HG02970 (cell line): ENCODE measurements around the gene ALG3.

Experiments used
- ATAC-seq: cut with Tn5 transposase; IDR thresholded peaks from one replicate; pipeline ENCODE4 v1.9.1; 2021; ENCODE audit warnings: mild to moderate bottlenecking, moderate library complexity, moderate number of reproducible peaks; ENCODE audit not compliant: unreplicated experiment, low FRiP score

Gene ALG3

DNA sequence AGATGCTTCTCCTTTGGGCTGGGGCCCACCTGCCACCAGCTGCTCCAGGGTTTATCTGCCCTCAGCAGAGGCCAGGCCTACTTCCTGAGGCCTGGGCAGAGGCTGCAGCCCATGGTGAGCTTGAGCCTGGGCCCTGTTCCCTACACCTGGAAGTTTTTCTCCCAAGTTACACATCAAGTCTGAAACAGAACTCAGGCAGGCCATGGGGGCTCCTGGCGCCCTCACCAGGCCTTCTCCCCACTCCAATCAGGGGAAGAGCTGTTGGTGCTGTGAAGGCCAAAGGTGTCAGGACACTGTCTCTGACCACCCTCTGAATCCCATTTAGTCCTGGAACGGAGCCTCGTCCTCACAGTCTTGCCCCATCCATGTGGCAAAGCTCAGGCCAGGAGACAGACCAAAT, 12.1 kb downstream of the ALG3 start:
- ATAC-seq, result no peak

DNA sequence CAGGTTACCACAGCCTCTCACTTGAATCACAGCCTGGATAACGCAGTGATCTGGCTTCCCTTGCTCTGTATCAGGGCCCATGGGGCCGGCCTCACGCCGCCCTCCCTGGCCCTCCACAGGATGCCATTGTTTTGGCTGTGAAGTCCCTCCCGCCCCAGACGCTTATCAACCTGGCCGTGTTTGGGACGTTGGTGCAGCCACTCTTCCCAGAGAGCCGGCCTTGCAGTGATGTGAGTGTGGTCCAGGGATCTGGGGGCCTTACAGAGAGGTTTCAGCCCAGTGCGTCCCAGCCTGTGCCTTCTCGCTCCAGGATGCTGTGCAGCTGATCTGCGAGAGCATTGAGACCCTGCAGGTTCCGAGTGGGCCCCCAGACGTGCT, 12.7 kb downstream of the ALG3 start:
- no peak for ATAC-seq

DNA sequence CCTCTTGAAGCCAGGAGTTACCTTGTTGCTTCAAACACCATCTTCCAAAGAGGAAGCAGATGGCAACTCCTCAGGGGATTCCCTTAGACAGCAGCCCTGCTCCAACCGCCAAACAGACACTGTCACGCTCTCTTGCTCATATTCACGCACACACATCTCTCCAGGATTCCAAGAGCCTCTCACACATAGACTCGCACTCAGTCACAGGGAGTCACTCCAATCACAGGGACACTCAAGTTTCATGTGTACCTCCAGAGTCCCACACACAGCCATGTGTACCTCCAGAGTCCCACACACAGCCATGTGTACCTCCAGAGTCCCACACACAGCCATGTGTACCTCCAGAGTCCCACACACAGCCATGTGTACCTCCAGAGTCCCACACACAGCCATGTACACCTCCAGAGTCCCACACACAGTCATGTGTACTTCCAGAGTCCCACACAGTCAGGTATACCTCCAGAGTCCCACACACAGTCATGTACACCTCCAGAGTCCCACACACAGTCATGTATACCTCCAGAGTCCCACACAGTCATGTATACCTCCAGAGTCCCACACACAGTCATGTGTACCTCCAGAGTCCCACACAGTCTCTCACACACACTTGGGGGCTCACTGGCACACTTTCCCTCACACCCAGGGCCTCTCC, 13.3 kb downstream of the ALG3 start:
- ATAC-seq, result no peak

DNA sequence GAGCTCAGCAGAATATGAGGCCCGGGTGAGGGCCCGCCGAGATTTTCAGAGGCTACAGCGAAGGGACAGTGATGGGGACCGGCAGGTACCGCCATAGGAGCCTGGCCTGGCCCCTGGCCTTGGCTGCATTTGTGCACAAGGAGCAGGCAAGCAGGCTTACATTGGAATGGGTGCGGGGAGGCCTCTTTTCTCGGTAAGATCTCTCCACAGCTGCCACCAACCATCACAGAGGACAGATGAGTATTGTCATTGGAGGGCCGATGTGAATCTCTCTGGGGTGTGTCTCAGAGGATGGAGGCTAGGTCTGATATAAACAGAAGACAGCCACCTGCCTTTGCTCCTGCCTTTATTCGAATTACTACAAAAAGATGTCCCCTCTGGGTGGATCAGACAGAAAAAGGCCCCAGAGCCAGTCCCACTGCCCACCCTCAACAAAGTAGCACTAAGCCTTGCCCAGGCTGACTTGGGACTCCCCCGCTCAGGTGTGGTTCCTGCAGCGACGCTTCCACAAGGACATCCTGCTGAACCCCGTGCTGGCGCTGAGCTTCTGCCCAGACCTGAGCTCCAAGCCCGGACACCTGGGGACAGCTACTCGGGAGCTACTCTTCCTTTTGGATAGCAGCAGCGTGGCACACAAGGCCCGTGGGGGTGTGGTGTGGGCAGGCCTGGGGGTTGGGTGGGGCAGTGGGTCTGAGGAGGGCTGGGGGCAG, 13.9 kb downstream of the ALG3 start:
- ATAC-seq, result no peak

DNA sequence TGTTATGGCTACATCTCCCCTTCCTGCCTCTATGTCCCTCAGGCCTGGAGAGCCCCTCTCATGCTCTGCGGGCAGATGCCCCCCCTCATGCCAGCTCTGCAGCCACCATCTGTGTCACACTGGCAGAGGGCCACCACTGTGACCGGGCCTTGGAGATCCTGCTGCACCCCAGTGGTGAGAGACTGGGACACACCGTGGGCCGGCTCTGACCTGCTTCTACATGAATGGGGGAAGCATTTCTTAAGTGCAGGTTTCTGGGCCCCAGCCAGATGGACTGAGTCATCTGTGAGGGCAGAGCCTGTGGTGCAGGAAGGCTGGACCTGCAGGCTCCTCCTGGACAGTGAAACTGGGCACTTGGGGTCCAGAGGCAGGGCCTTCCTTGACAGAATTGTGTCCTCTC, 14.5 kb downstream of the ALG3 start:
- ATAC-seq, result no peak

DNA sequence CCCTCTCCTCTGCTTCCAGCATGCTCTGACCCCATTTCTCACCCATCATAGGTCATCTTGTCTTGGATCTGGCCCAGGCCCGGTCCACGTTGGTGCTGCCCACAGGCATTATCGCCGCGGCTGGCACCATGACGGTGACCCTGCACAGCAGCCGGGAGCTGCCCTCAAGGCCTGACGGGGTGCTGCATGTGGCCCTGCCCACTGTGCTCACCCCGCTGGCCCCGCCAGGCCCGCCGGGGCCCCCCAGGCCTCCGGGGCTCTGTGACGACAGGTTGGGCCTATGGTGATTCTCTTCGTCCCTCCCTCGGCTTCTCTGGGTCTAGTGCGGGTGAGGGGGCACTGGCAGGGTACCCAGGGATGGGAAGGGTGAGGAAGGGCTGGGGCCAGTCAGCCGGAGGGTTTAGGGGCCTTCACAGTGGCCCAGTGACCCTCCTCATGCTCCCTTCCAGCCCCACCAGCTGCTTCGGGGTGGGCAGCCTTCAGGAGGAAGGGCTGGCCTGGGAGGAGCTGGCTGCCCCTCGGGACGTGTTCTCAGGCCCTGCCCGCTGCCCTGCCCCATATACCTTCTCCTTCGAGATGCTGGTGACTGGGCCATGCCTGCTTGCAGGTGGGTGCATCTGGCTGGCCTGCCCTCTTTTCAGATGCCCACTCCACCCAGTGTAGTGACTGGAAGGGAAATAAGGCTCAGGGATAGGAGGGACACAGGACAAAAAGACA, 15.5 kb downstream of the ALG3 start:
- no peak for ATAC-seq

DNA sequence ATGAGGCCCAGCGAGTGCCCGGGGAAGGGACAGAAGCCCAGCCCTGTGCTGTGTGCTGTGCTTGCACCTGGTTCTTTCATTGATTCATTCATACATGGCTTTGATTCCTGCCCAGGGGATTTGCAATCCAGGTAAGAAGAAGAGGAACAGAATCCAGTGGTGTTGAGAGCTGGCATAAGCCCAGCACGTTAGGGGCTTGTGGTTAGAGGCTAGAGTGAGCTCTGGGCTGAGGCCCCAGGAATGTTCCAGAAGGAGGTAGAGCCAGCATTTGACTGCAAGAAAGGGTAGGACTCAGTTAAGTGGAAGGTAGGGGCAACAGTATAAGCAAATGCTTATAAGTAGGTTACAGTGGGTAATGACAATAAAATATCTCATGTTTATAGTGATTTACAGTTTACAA, 17.1 kb downstream of the ALG3 start:
- ATAC-seq, result no peak

DNA sequence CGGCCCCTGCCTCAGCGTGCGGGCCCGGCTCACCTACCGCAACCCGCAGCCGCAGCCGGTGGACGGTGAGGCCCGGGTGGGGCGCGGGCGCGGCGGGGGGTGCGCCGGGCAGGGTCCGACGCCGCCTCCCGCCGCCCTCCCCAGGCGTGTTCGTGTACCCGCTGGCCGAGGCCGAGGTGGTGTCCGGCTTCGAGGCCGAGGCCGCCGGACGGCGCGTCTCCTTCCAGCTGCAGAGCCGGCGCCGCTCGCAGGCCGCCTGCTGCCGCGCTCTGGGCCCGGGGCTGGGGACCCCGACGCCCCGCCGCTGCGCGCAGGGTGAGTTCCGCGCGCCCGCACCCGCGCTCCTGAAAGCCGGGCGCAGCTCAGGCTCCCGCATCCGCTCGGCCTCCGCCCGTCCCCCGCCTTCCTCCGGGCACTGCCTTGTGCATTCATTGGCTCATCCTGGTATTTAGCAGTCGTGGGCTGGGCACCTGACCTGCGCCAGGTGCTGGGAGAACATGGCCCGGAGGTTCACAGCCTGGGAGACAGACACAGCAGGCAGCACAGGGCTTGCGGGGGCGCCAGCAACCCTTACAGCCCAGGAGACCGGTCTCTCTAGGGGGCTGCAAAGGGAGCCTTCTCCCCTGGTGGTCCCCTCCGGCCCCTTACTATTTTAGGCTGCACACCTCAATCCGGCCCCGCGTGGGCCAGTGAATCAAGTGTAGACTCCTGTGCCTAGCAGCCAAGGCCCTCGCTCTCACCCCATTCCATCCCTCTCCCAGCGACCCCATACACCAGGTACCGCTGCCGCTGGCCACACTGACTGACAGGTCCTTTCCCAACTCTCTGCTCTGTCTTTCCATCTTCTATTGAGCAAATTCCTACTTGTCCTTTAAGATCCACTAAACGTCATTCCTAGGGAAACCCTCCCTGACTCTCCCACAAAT, 17.9 kb downstream of the ALG3 start:
- no peak for ATAC-seq

DNA sequence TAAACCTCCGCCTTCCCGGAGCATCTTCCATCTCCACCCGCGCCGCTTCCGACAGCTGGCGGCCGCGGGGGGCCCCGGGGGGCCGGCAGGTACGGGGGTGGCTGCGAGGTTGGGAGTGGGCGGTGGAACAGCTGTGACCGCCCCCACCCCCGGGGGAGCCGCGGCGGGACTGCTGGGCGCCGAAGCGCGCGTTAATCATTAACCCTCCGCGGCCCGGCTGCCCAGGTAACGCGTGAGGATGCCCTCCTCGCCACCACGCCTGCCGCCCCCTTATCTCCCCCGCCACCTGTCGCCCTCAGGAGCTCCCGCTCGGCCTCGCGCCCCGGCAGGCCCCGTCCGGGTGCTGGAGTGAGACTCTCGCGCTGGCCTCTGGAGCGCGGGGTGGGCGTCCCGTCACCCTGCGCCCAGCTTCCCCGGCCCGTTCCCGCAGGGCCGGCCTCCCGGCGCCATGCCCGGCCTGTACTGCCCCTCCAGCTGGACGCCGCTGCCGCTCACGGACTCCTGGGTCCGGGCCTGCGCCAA, 18.6 kb downstream of the ALG3 start:
- ATAC-seq, result no peak

DNA sequence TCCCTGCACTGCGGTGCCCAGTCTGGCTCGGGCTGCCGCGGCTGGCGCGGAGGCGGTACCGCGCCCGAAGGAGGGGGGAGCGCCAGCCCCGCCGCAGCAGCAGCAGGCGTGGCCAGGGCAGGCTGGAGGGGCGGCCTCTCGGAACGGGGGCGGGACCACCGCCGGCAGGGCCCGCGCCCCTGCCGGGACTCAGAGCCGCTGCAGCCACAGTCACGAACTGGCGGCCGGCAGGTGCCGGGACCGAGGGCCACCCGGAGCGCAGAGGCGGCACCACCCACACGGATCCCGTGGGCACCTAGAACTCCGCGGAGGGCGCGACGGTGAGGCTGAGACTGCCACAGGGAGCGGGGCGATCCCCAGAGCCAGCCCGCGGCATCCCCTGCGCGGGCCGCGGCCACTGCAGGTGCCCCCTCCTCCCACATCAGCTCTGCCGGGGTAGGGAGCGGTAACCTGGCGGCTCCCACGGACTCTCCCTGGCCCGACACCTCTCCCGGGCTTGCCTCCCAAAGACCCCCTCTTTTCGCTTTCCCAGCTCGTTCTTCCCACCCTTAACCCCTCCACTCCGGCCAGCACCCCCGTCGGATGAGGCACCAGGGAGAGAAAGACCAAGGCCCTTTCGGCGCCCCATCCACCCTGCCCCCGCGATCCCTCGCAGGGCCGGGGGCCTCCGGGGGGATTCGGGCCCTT, 19.2 kb downstream of the ALG3 start, which contains the start of gene VWA5B2:
TSS of gene VWA5B2 (plus strand) at position 192 of the 687 bp plus-strand sequence. CDS start 944 bp downstream, outside the sequence.
- no peak for ATAC-seq

DNA sequence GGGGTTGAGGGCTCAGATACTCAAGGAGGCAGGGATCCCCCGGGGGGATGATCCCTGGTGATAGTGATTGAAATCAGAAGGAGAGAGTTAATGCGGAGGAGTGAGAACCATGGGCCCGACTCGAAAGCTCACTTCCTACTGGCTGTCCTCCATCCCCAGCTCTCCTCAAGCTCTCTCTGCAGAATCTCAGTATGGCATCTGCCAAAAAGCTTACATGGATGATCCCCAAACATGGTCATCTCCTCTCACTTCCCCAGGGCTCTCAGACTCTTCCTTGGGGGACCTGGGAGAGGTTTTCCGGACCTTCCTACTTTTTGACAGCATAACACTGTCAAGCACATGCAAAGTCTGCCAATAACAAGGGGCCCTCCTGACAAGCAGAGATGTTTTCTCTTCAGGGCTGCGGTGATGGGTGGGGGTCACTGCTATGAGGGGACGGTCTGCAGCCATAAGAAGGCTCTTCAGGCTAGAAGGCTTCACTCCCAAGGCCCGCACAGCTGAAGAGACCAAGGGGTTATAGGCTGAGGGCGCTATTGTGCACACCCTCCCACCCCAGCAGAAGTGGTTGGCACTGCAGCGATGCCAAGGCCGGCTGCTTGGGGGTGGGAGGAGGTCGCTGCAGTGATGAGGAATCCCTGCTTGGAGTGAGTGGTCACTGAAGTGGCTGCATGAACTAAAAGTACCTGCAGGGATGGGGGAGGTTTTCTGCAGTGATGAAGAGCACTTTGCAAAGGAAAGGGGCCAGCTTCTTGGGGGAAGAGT, 20.2 kb downstream of the ALG3 start:
- ATAC-seq, result no peak

DNA sequence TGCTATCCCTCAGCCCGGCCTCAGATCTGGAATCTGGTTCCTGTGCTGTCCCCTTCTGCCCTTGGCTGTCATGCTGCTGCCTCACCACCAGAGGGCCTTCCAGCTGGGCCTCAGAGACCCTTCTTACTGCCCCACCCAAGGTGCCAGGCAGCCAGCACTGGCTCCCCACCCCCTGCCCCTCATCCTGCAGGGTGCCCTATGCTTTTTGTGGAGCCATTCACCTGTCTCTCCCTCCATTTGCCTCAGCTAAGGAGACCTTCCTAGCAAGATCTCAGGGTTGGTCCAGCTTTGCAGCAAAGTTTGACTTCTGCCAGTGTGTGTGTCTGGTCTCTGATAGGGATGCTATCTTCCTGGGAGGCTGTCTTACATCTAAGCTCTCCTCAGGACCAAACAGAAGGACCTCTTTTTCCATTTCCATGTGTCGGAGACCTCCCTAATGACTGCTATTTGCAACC, 21.3 kb downstream of the ALG3 start:
- no peak for ATAC-seq

DNA sequence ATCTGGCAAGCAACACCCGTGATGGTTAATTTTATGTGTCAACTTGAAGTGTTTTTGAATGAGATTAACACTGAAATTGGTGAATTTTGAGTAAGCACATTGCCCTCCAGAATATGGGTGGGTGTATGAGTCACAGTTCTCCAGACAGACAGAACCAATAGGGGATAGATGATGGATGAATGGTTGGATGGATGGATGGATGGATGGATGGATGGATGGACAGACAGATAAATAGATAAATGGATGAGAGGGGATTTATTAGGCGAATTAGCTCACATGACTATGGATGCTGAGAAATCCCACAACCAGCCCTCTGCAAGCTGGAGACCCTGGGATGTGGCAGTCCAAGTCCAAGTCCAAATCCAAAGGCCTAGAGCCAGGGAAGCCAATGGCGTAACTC, 24.8 kb downstream of the ALG3 start:
- ATAC-seq, result no peak

DNA sequence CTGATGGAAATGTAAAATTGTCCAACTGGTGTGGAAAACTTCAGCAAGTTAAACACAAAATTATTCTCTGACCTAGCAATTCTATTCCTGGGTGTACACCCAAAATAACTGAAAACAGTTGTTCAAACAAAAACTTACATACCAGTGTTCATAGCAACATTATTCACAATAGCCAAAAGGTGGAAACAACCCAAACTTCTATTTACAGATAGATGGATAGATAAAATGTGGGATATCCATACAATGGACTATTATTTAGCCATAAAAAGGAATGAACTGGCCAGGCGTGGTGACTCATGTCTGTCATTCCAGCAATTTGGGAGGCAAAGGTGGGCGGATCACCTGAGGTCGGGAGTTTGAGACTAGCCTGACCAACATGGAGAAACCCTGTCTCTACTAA, 26.2 kb downstream of the ALG3 start:
- ATAC-seq, result no peak

DNA sequence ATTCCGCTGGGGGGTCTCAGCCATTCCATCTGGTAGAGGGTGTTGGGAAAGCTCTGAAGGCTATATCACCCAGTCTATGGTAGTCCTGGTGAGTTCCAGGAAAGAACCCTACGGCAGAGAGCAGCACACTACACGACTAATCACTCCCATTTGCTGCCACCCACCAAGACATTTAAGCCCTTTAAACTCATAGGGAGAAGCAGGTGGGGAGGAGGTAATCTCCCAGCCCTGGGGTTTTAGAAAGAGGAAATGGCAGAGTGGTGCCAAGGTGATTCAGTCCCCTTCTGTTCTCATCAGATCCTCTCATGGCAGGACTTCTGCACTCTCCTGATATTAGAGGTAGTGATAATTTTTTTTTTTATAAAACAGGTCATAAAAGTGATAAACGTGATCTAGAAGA, 29.9 kb downstream of the ALG3 start:
- no peak for ATAC-seq

DNA sequence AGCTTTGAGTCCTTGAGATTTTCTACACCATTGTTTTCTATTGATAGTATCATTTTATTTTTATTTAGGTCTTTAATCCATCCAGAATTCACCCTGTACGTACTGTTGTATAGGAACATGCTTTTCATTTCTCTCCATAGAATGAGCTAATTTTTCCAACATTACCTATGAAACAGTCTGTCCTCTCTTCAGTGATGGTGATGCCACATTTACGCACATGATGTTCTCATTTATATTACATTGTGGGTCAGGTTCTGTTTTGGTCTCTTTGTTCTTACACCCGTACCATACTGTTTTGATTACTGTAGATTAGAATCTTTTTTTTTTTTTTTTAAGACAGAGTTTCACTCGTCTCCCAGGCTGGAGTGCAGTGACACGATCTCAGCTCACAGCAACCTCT, 37.0 kb downstream of the ALG3 start:
- no peak for ATAC-seq

DNA sequence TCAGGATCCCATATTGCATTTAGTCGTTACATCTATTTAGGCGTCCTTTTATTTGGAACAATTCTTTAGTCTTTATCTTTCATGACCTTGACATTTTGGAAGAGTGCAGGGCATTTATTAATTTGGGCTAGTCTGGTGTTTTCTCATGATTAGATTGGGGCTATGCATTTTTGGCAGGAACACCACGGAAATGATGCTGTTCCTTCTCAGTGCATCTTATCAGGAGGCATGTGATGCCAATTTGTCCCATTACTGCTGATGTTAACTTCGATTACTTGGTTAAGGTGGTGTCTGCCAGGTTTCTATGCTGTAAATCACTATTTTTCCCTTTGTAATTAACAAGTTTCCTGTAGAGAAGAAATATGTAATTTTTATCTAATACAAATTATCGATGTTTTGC, 37.5 kb downstream of the ALG3 start:
- no peak for ATAC-seq

DNA sequence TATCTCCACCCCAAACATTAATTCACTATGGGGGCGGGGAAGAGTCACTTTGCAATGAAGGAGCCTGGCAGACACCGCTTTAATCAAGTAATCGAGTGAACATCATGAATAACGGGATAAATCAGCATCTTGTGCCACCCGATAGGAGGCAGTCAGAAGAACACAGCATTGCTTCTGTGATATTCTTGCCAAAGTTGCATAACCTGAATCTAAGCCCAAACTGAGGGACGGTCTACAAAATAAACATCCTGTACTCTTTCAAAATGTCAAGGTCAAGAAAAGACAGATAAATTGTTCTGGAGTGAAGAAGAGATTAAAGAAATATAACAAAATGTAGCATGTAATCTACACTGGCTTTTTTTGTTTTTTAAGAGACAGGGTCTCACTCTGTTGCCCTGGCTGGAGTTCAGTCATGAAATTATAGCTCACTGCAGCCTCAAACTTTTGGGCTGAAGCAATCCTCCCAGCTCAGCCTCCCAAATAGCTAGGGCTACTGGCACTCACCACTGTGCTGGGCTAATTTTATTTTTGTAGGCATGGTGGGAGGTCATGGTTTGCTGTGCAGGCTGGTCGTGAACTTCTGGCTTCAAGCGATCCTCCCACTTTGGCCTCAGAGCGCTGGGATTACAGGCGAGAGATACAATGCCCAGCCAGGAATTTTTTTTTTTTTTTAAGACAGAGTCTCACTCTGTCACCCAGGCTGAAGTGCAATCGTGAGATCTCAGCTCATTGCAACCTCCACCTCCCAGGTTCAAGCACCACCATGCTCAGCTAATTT, 39.4 kb downstream of the ALG3 start:
- no peak for ATAC-seq
